HG02763 (cell line): Measurements from ENCODE around the gene STK36.
A peak's percentile ranks its signal among the peaks of the same experiment; 100 is the strongest.

Experiments
- ATAC-seq: cut with Tn5 transposase; IDR thresholded peaks from one replicate; pipeline ENCODE4 v1.9.1; 2021; ENCODE audit warnings: mild to moderate bottlenecking, moderate library complexity; ENCODE audit not compliant: unreplicated experiment

Gene STK36

GRCh38 chr2:218671654-218672566, at the start of gene STK36, which contains the start of gene RNF25:
TSS of gene STK36 (plus strand) at chr2:218672086. CDS start at chr2:218672830, 744 bp downstream.
TSS of gene RNF25 (minus strand) at chr2:218672002. CDS start at chr2:218671970, 32 bp downstream.
- peak; percentile 98 for ATAC-seq

- no peak for ATAC-seq
These were observed 49.1 kb upstream of the STK36 start for GRCh38 chr2:218622606-218623365.

GRCh38 chr2:218623366-218623705, 48.5 kb upstream of the STK36 start:
- ATAC-seq = no peak

GRCh38 chr2:218626369-218626768, 45.5 kb upstream of the STK36 start:
- no peak for ATAC-seq

GRCh38 chr2:218627939-218628338, 43.9 kb upstream of the STK36 start:
- ATAC-seq = no peak

GRCh38 chr2:218631837-218632236, 40.0 kb upstream of the STK36 start:
- no peak for ATAC-seq

GRCh38 chr2:218635719-218636118, 36.2 kb upstream of the STK36 start:
- ATAC-seq = no peak

GRCh38 chr2:218638372-218638771, 33.5 kb upstream of the STK36 start:
- no peak for ATAC-seq

GRCh38 chr2:218642121-218642656, 29.7 kb upstream of the STK36 start:
- no peak for ATAC-seq

- ATAC-seq = no peak
These were observed 29.1 kb upstream of the STK36 start for GRCh38 chr2:218642786-218643185.

- no peak for ATAC-seq
These were observed 28.1 kb upstream of the STK36 start for GRCh38 chr2:218643751-218644310.

GRCh38 chr2:218644721-218645120, 27.2 kb upstream of the STK36 start:
- no peak for ATAC-seq

GRCh38 chr2:218645126-218645525, 26.8 kb upstream of the STK36 start:
- no peak for ATAC-seq

GRCh38 chr2:218648088-218648786, 23.6 kb upstream of the STK36 start:
- no peak for ATAC-seq

- ATAC-seq = no peak
These were observed 23.1 kb upstream of the STK36 start for GRCh38 chr2:218648787-218649100.

GRCh38 chr2:218655751-218656150, 16.1 kb upstream of the STK36 start:
- no peak for ATAC-seq

- peak; percentile 42 for ATAC-seq
These were observed 13.1 kb upstream of the STK36 start for GRCh38 chr2:218658671-218659257.

- ATAC-seq = peak; percentile 95
These were observed 12.5 kb upstream of the STK36 start, which contains the start of the genes BCS1L and ZNF142 for GRCh38 chr2:218659258-218659987. TSS of gene BCS1L (plus strand) at chr2:218659683. CDS start at chr2:218660988, 1,305 bp downstream. TSS of gene ZNF142 (minus strand) at chr2:218659623. CDS start at chr2:218656429, 3,194 bp downstream.

GRCh38 chr2:218659988-218660358, 11.9 kb upstream of the STK36 start:
- ATAC-seq = no peak

GRCh38 chr2:218662377-218662776, 9.5 kb upstream of the STK36 start:
- ATAC-seq = no peak
